SK-N-SH treated with all-trans-retinoic acid at 6 μM for 48 hours (cell line): ENCODE results near the gene ARHGAP28.

ENCODE experiments used
- ATAC-seq: fragments of 200-7000 bp; cut with Tn5 transposase; 3 replicates; pipeline ENCODE4 v1.9.1; 2020; ENCODE audit warnings: mild to moderate bottlenecking, moderate library complexity
- ARNTL ChIP-seq: fragments of 450-650 bp; formaldehyde crosslinking; IDR thresholded peaks from 2 replicates; pipeline ENCODE4 v1.5.0; 2020; ENCODE audit warnings: low read depth, mild to moderate bottlenecking, moderate library complexity, borderline replicate concordance
- BACH2 ChIP-seq: fragments of 250-450 bp; sonication (Bioruptor Pico); IDR thresholded peaks from 2 replicates; pipeline ENCODE4 v1.9.0; 2021; ENCODE audit warnings: mild to moderate bottlenecking, borderline replicate concordance
- CSDC2 ChIP-seq: fragments of 250-450 bp; sonication (Bioruptor Pico); IDR thresholded peaks from 2 replicates; pipeline ENCODE4 v1.5.0; 2020; ENCODE audit warnings: mild to moderate bottlenecking, moderate library complexity
- ESRRG ChIP-seq: fragments of 250-450 bp; sonication (Bioruptor Pico); IDR thresholded peaks from 2 replicates; pipeline ENCODE4 v1.6.1; 2021; ENCODE audit warnings: mild to moderate bottlenecking
- ISL1 ChIP-seq: fragments of 250-450 bp; sonication (Bioruptor Pico); IDR thresholded peaks from 2 replicates; pipeline ENCODE4 v2.1.2; 2022; ENCODE audit warnings: mild to moderate bottlenecking, moderate library complexity
- OSR1 ChIP-seq: fragments of 250-450 bp; sonication (Bioruptor Pico); IDR thresholded peaks from 2 replicates; pipeline ENCODE4 v1.8.0; 2022; ENCODE audit warnings: moderate library complexity, mild to moderate bottlenecking, inconsistent platforms
- RARB ChIP-seq: fragments of 250-450 bp; sonication (Bioruptor Pico); IDR thresholded peaks from 2 replicates; pipeline ENCODE4 v1.8.0; 2021; ENCODE audit warnings: mild to moderate bottlenecking, moderate library complexity
- SNAI2 ChIP-seq: fragments of 250-450 bp; sonication (Bioruptor Pico); IDR thresholded peaks from 2 replicates; pipeline ENCODE4 v1.5.0; 2020; ENCODE audit warnings: mild to moderate bottlenecking, moderate library complexity
- TCF4 ChIP-seq: fragments of 250-450 bp; sonication (Bioruptor Pico); IDR thresholded peaks from 2 replicates; pipeline ENCODE4 v1.8.0; 2021; ENCODE audit warnings: mild to moderate bottlenecking, moderate library complexity, borderline replicate concordance
- TOX ChIP-seq: fragments of 250-450 bp; sonication (Bioruptor Pico); IDR thresholded peaks from 2 replicates; pipeline ENCODE4 v1.8.0; 2021; ENCODE audit warnings: mild to moderate bottlenecking, moderate library complexity, borderline replicate concordance
- ZC3H10 ChIP-seq: fragments of 250-450 bp; sonication (Bioruptor Pico); IDR thresholded peaks from 2 replicates; pipeline ENCODE4 v1.5.1; 2021; ENCODE audit warnings: mild to moderate bottlenecking, moderate library complexity
- ZFP3 ChIP-seq: fragments of 250-450 bp; sonication (Bioruptor Pico); IDR thresholded peaks from 2 replicates; pipeline ENCODE4 v1.5.0; 2020; ENCODE audit warnings: mild to moderate bottlenecking, moderate library complexity
- ZFP30 ChIP-seq: fragments of 450-650 bp; formaldehyde crosslinking; IDR thresholded peaks from 2 replicates; pipeline ENCODE4 v1.5.0; 2022; ENCODE audit warnings: mild to moderate bottlenecking, moderate library complexity
- ZNF565 ChIP-seq: fragments of 450-650 bp; formaldehyde crosslinking; conservative IDR thresholded peaks from 2 replicates; pipeline ENCODE4 v1.5.0; 2020; ENCODE audit warnings: low read depth, mild to moderate bottlenecking, moderate library complexity
- ZNF70 ChIP-seq: fragments of 450-650 bp; formaldehyde crosslinking; IDR thresholded peaks from 2 replicates; pipeline ENCODE4 v1.5.0; 2020; ENCODE audit warnings: mild to moderate bottlenecking, moderate library complexity
- TF ChIP-seq, protein P1 (sequence below): fragments of 250-450 bp; sonication (Bioruptor Pico); IDR thresholded peaks from 2 replicates; pipeline ENCODE4 v1.5.0; 2020; ENCODE audit warnings: mild to moderate bottlenecking, moderate library complexity
- TF ChIP-seq, protein P2 (sequence below): fragments of 250-450 bp; sonication (Bioruptor Pico); IDR thresholded peaks from 2 replicates; pipeline ENCODE4 v1.8.0; 2020; ENCODE audit warnings: mild to moderate bottlenecking, moderate library complexity, borderline replicate concordance
- TF ChIP-seq, protein P3 (sequence below): fragments of 250-450 bp; sonication (Bioruptor Pico); IDR thresholded peaks from 2 replicates; pipeline ENCODE4 v1.5.1; 2021; ENCODE audit warnings: mild to moderate bottlenecking, moderate library complexity
- TF ChIP-seq, protein P4 (sequence below): fragments of 250-450 bp; sonication (Bioruptor Pico); IDR thresholded peaks from 2 replicates; pipeline ENCODE4 v1.5.1; 2020; ENCODE audit warnings: low read depth, mild to moderate bottlenecking, moderate library complexity

ARHGAP28 gene

DNA sequence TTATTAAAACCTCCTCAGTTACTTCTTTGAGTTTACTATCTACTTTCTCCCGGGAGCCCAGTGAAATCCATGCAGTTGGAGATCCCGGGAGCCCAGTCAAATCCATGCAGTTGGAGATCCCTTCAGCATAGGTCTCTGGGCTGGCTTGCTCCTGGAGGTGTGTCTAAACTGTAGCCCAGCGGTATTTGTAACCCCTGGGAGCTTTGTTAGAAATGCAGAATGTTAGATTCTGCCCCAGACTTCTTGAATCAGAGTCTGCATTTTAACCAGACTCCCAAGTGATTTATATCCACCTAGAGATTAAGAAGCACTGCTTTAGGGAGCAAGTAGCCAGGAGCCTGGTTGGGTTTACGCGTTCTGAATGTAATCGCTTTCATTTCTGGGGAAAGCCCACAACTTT, 54.5 kb downstream of the ARHGAP28 start:
- no peak for ATAC-seq
- TF ChIP-seq, protein P1, sequence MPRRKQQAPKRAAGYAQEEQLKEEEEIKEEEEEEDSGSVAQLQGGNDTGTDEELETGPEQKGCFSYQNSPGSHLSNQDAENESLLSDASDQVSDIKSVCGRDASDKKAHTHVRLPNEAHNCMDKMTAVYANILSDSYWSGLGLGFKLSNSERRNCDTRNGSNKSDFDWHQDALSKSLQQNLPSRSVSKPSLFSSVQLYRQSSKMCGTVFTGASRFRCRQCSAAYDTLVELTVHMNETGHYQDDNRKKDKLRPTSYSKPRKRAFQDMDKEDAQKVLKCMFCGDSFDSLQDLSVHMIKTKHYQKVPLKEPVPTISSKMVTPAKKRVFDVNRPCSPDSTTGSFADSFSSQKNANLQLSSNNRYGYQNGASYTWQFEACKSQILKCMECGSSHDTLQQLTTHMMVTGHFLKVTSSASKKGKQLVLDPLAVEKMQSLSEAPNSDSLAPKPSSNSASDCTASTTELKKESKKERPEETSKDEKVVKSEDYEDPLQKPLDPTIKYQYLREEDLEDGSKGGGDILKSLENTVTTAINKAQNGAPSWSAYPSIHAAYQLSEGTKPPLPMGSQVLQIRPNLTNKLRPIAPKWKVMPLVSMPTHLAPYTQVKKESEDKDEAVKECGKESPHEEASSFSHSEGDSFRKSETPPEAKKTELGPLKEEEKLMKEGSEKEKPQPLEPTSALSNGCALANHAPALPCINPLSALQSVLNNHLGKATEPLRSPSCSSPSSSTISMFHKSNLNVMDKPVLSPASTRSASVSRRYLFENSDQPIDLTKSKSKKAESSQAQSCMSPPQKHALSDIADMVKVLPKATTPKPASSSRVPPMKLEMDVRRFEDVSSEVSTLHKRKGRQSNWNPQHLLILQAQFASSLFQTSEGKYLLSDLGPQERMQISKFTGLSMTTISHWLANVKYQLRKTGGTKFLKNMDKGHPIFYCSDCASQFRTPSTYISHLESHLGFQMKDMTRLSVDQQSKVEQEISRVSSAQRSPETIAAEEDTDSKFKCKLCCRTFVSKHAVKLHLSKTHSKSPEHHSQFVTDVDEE (CRISPR knock-in tag): no peak
- TF ChIP-seq ZFP30 (CRISPR knock-in tag): no peak
- no peak for TF ChIP-seq TOX
- no peak for TF ChIP-seq ZFP3
- no peak for TF ChIP-seq OSR1 (CRISPR knock-in tag)
- TF ChIP-seq ESRRG (CRISPR knock-in tag): no peak
- TF ChIP-seq, protein P2, sequence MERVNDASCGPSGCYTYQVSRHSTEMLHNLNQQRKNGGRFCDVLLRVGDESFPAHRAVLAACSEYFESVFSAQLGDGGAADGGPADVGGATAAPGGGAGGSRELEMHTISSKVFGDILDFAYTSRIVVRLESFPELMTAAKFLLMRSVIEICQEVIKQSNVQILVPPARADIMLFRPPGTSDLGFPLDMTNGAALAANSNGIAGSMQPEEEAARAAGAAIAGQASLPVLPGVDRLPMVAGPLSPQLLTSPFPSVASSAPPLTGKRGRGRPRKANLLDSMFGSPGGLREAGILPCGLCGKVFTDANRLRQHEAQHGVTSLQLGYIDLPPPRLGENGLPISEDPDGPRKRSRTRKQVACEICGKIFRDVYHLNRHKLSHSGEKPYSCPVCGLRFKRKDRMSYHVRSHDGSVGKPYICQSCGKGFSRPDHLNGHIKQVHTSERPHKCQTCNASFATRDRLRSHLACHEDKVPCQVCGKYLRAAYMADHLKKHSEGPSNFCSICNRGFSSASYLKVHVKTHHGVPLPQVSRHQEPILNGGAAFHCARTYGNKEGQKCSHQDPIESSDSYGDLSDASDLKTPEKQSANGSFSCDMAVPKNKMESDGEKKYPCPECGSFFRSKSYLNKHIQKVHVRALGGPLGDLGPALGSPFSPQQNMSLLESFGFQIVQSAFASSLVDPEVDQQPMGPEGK (CRISPR knock-in tag): no peak
- TF ChIP-seq SNAI2: no peak

DNA sequence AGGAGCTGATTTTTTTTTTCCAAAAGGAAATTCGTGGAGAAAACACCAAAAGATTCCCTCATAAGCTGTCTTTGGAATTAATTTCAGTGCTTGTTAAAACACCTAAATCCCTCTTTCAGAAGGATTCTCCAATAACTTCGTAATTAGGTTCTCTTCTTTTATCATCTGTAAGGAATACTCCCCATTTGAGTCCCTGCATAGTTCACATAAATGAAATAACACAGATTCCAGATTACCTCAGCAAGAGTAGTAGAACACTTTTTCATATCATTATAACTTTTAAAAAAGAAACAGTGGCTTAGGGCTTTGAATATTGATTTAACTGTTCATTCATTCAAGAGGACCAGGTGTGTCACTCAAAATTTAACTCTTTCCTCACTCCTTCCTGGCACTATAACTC, 55.5 kb downstream of the ARHGAP28 start:
- TF ChIP-seq ZFP30 (CRISPR knock-in tag) (no peak), ARNTL (CRISPR knock-in tag) (no peak), BACH2 (CRISPR knock-in tag) (no peak), ISL1 (CRISPR knock-in tag) (peak; percentile 40), OSR1 (CRISPR knock-in tag) (no peak)
- ATAC-seq: peak; percentile 48; the same call in 2 of the 3 replicates

DNA sequence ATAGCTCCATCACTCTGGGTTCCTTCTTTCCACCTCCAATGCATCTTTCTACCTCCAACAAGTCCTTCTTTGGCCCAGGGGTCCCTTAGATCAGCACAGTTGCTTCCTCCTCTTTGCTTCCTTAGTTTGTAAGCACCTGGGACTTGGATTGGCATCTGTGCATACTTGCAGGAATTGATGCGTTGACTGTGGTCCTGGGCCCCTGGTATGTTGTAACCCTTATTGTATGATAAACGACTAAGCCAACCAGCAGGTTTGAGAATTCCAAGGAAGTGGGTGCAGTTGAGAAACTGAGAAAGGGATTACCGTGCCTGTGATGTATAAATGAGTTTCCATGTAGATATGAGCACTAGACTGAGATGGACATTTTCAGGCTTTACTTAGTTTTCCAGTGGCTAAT, 55.9 kb downstream of the ARHGAP28 start:
- TF ChIP-seq ZFP30 (CRISPR knock-in tag) (no peak), SNAI2 (no peak), RARB (CRISPR knock-in tag) (no peak), ZNF70 (no peak), ZNF565 (CRISPR knock-in tag) (no peak)
- no peak for ATAC-seq

DNA sequence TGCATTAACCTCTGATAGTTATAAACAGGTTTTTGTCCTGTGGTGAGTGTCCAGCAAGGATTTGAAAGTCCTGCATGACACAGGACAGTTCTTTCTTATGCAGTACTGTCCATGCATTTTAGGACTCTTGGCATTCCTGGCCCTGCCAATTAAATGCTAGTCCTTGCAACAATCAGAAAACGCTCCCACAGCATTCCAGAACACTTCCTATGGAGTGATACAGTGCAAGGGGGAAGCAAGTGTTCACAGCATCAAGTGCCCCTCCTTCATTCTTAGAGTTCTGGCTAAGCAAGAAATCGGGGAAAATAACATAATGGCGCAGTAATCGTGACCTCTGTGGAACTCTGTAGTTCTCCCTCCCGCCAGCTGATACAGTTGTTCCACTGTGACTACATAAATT, 62.9 kb downstream of the ARHGAP28 start:
- no peak for TF ChIP-seq ARNTL (CRISPR knock-in tag)
- TF ChIP-seq, protein P2 (CRISPR knock-in tag): no peak
- TF ChIP-seq ZC3H10 (CRISPR knock-in tag): no peak
- no peak for TF ChIP-seq TCF4
- TF ChIP-seq ESRRG (CRISPR knock-in tag): no peak
- no peak for TF ChIP-seq ZNF70
- TF ChIP-seq CSDC2 (CRISPR knock-in tag): no peak
- TF ChIP-seq, protein P3, sequence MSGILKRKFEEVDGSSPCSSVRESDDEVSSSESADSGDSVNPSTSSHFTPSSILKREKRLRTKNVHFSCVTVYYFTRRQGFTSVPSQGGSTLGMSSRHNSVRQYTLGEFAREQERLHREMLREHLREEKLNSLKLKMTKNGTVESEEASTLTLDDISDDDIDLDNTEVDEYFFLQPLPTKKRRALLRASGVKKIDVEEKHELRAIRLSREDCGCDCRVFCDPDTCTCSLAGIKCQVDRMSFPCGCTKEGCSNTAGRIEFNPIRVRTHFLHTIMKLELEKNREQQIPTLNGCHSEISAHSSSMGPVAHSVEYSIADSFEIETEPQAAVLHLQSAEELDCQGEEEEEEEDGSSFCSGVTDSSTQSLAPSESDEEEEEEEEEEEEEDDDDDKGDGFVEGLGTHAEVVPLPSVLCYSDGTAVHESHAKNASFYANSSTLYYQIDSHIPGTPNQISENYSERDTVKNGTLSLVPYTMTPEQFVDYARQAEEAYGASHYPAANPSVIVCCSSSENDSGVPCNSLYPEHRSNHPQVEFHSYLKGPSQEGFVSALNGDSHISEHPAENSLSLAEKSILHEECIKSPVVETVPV: no peak
- TF ChIP-seq ZFP3: no peak
- no peak for TF ChIP-seq BACH2 (CRISPR knock-in tag)
- TF ChIP-seq, protein P4, sequence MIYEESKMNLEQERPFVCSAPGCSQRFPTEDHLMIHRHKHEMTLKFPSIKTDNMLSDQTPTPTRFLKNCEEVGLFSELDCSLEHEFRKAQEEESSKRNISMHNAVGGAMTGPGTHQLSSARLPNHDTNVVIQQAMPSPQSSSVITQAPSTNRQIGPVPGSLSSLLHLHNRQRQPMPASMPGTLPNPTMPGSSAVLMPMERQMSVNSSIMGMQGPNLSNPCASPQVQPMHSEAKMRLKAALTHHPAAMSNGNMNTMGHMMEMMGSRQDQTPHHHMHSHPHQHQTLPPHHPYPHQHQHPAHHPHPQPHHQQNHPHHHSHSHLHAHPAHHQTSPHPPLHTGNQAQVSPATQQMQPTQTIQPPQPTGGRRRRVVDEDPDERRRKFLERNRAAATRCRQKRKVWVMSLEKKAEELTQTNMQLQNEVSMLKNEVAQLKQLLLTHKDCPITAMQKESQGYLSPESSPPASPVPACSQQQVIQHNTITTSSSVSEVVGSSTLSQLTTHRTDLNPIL: no peak
- no peak for TF ChIP-seq ZNF565 (CRISPR knock-in tag)

More for the DNA sequence above, 62.9 kb downstream of the ARHGAP28 start:
- no peak for ATAC-seq
